ENCODE results near the gene GBF1. TPM values are rescaled to one million over a fixed set of nuclear protein-coding genes. Genes with fewer than 3 reads are reported as not detected.
"Not testable (repeated sequence)": the region's sequence is repeated elsewhere in the genome, so short reads cannot be mapped to it uniquely, and the experiment has no call there.

GBF1 gene
- polyA plus RNA-seq, 2 donors = 11.4 to 11.7 TPM

- WGBS, 2 donors = 82 to 95% methylated on average over 1 of the region's 1 CpG
- no peak overlapping the region for H3K4me3 ChIP-seq (ENCODE audit: low read depth in 1 of 2, low read length in 2 of 2)
- H3K9me3 ChIP-seq (ENCODE audit: control insufficient read depth in 2 of 2, insufficient read depth in 1 of 2, low read depth in 1 of 2, low read length in 1 of 2) = no peaks in the 10 kb centered on the region
- no peaks in the 10 kb centered on the region for H3K27me3 ChIP-seq (ENCODE audit: control insufficient read depth in 1 of 2, insufficient read depth in 2 of 2, low read length in 2 of 2)
- H3K4me1 ChIP-seq (ENCODE audit: control insufficient read depth in 2 of 2, insufficient read depth in 2 of 2, low read length in 1 of 2) = no peaks in the 10 kb centered on the region
- H3K27ac ChIP-seq (ENCODE audit: low read depth in 2 of 2, low read length in 1 of 2) = no peak overlapping the region
- H3K36me3 ChIP-seq (ENCODE audit: control insufficient read depth in 2 of 2, insufficient read depth in 2 of 2, low read length in 1 of 2) = no peaks in the 10 kb centered on the region
Observed at GRCh38 chr10:102297101-102297500, 51.8 kb downstream of the GBF1 start.

- no peaks in the 10 kb centered on the region for H3K27me3 ChIP-seq (ENCODE audit: control insufficient read depth in 1 of 2, insufficient read depth in 2 of 2, low read length in 2 of 2)
- H3K27ac ChIP-seq (ENCODE audit: low read depth in 2 of 2, low read length in 1 of 2) = no peak overlapping the region
- no peak overlapping the region for H3K4me3 ChIP-seq (ENCODE audit: low read depth in 1 of 2, low read length in 2 of 2)
- no peaks in the 10 kb centered on the region for H3K9me3 ChIP-seq (ENCODE audit: control insufficient read depth in 2 of 2, insufficient read depth in 1 of 2, low read depth in 1 of 2, low read length in 1 of 2)
- H3K4me1 ChIP-seq (ENCODE audit: control insufficient read depth in 2 of 2, insufficient read depth in 2 of 2, low read length in 1 of 2) = no peaks in the 10 kb centered on the region
- no peaks in the 10 kb centered on the region for H3K36me3 ChIP-seq (ENCODE audit: control insufficient read depth in 2 of 2, insufficient read depth in 2 of 2, low read length in 1 of 2)
Observed at GRCh38 chr10:102298899-102299298, 53.6 kb downstream of the GBF1 start.

- H3K4me1 ChIP-seq (ENCODE audit: control insufficient read depth in 2 of 2, insufficient read depth in 2 of 2, low read length in 1 of 2) = no peaks in the 10 kb centered on the region
- H3K27me3 ChIP-seq (ENCODE audit: control insufficient read depth in 1 of 2, insufficient read depth in 2 of 2, low read length in 2 of 2) = no peaks in the 10 kb centered on the region
- H3K27ac ChIP-seq (ENCODE audit: low read depth in 2 of 2, low read length in 1 of 2) = no peak overlapping the region
- no peaks in the 10 kb centered on the region for H3K36me3 ChIP-seq (ENCODE audit: control insufficient read depth in 2 of 2, insufficient read depth in 2 of 2, low read length in 1 of 2)
- H3K9me3 ChIP-seq (ENCODE audit: control insufficient read depth in 2 of 2, insufficient read depth in 1 of 2, low read depth in 1 of 2, low read length in 1 of 2) = no peaks in the 10 kb centered on the region
- no peak overlapping the region for H3K4me3 ChIP-seq (ENCODE audit: low read depth in 1 of 2, low read length in 2 of 2)
Observed at GRCh38 chr10:102299873-102300272, 54.5 kb downstream of the GBF1 start.

- WGBS, 2 donors = 69 to 75% methylated on average over 4 of the region's 4 CpGs
- Histone ChIP-seq H3K4me1 (ENCODE audit: control insufficient read depth in 2 of 2, insufficient read depth in 2 of 2, low read length in 1 of 2) (no peaks in the 10 kb centered on the region), H3K36me3 (ENCODE audit: control insufficient read depth in 2 of 2, insufficient read depth in 2 of 2, low read length in 1 of 2) (no peaks in the 10 kb centered on the region), H3K27me3 (ENCODE audit: control insufficient read depth in 1 of 2, insufficient read depth in 2 of 2, low read length in 2 of 2) (no peaks in the 10 kb centered on the region), H3K9me3 (ENCODE audit: control insufficient read depth in 2 of 2, insufficient read depth in 1 of 2, low read depth in 1 of 2, low read length in 1 of 2) (no peaks in the 10 kb centered on the region), H3K27ac (ENCODE audit: low read depth in 2 of 2, low read length in 1 of 2) (no peak overlapping the region), H3K4me3 (ENCODE audit: low read depth in 1 of 2, low read length in 2 of 2) (no peak overlapping the region)
Observed at GRCh38 chr10:102300278-102300843, 55.0 kb downstream of the GBF1 start.

GRCh38 chr10:102300912-102301311 lies 55.6 kb downstream of the GBF1 start:
- H3K4me3 ChIP-seq (ENCODE audit: low read depth in 1 of 2, low read length in 2 of 2); H3K36me3 ChIP-seq (ENCODE audit: control insufficient read depth in 2 of 2, insufficient read depth in 2 of 2, low read length in 1 of 2); H3K9me3 ChIP-seq (ENCODE audit: control insufficient read depth in 2 of 2, insufficient read depth in 1 of 2, low read depth in 1 of 2, low read length in 1 of 2); H3K4me1 ChIP-seq (ENCODE audit: control insufficient read depth in 2 of 2, insufficient read depth in 2 of 2, low read length in 1 of 2); H3K27ac ChIP-seq (ENCODE audit: low read depth in 2 of 2, low read length in 1 of 2); H3K27me3 ChIP-seq (ENCODE audit: control insufficient read depth in 1 of 2, insufficient read depth in 2 of 2, low read length in 2 of 2): not testable (repeated sequence)
- 89 to 91% methylated on average over 1 to 2 of the region's 3 CpGs for WGBS, 2 donors

- H3K36me3 ChIP-seq (ENCODE audit: control insufficient read depth in 2 of 2, insufficient read depth in 2 of 2, low read length in 1 of 2); H3K27me3 ChIP-seq (ENCODE audit: control insufficient read depth in 1 of 2, insufficient read depth in 2 of 2, low read length in 2 of 2); H3K27ac ChIP-seq (ENCODE audit: low read depth in 2 of 2, low read length in 1 of 2); H3K4me3 ChIP-seq (ENCODE audit: low read depth in 1 of 2, low read length in 2 of 2); H3K9me3 ChIP-seq (ENCODE audit: control insufficient read depth in 2 of 2, insufficient read depth in 1 of 2, low read depth in 1 of 2, low read length in 1 of 2); H3K4me1 ChIP-seq (ENCODE audit: control insufficient read depth in 2 of 2, insufficient read depth in 2 of 2, low read length in 1 of 2): not testable (repeated sequence)
- 95 to 99% methylated on average over 10 to 18 of the region's 25 CpGs for WGBS, 2 donors
Observed at GRCh38 chr10:102301332-102301731, 56.0 kb downstream of the GBF1 start.

- Histone ChIP-seq H3K9me3 (ENCODE audit: control insufficient read depth in 2 of 2, insufficient read depth in 1 of 2, low read depth in 1 of 2, low read length in 1 of 2) (no peaks in the 10 kb centered on the region), H3K27me3 (ENCODE audit: control insufficient read depth in 1 of 2, insufficient read depth in 2 of 2, low read length in 2 of 2) (no peaks in the 10 kb centered on the region), H3K4me1 (ENCODE audit: control insufficient read depth in 2 of 2, insufficient read depth in 2 of 2, low read length in 1 of 2) (no peaks in the 10 kb centered on the region), H3K4me3 (ENCODE audit: low read depth in 1 of 2, low read length in 2 of 2) (no peak overlapping the region), H3K27ac (ENCODE audit: low read depth in 2 of 2, low read length in 1 of 2) (no peak overlapping the region), H3K36me3 (ENCODE audit: control insufficient read depth in 2 of 2, insufficient read depth in 2 of 2, low read length in 1 of 2) (no peaks in the 10 kb centered on the region)
- 95 to 98% methylated on average over 2 of the region's 2 CpGs for WGBS, 2 donors
Observed at GRCh38 chr10:102302611-102303010, 57.3 kb downstream of the GBF1 start.

GRCh38 chr10:102306006-102306405 lies 60.7 kb downstream of the GBF1 start:
- Histone ChIP-seq H3K4me3 (ENCODE audit: low read depth in 1 of 2, low read length in 2 of 2) (no peak overlapping the region), H3K36me3 (ENCODE audit: control insufficient read depth in 2 of 2, insufficient read depth in 2 of 2, low read length in 1 of 2) (no peaks in the 10 kb centered on the region), H3K27me3 (ENCODE audit: control insufficient read depth in 1 of 2, insufficient read depth in 2 of 2, low read length in 2 of 2) (no peaks in the 10 kb centered on the region), H3K9me3 (ENCODE audit: control insufficient read depth in 2 of 2, insufficient read depth in 1 of 2, low read depth in 1 of 2, low read length in 1 of 2) (no peaks in the 10 kb centered on the region), H3K27ac (ENCODE audit: low read depth in 2 of 2, low read length in 1 of 2) (no peak overlapping the region), H3K4me1 (ENCODE audit: control insufficient read depth in 2 of 2, insufficient read depth in 2 of 2, low read length in 1 of 2) (peaks cover 0 to 2% of the 10 kb centered on the region in 2 donors)
- 68 to 83% methylated on average over 1 of the region's 1 CpG for WGBS, 2 donors

GRCh38 chr10:102306710-102307109 lies 61.4 kb downstream of the GBF1 start:
- no peaks in the 10 kb centered on the region for H3K36me3 ChIP-seq (ENCODE audit: control insufficient read depth in 2 of 2, insufficient read depth in 2 of 2, low read length in 1 of 2)

GRCh38 chr10:102308318-102308717 lies 63.0 kb downstream of the GBF1 start:
- H3K9me3 ChIP-seq (ENCODE audit: control insufficient read depth in 2 of 2, insufficient read depth in 1 of 2, low read depth in 1 of 2, low read length in 1 of 2); H3K4me3 ChIP-seq (ENCODE audit: low read depth in 1 of 2, low read length in 2 of 2); H3K36me3 ChIP-seq (ENCODE audit: control insufficient read depth in 2 of 2, insufficient read depth in 2 of 2, low read length in 1 of 2); H3K27me3 ChIP-seq (ENCODE audit: control insufficient read depth in 1 of 2, insufficient read depth in 2 of 2, low read length in 2 of 2); H3K27ac ChIP-seq (ENCODE audit: low read depth in 2 of 2, low read length in 1 of 2); H3K4me1 ChIP-seq (ENCODE audit: control insufficient read depth in 2 of 2, insufficient read depth in 2 of 2, low read length in 1 of 2): not testable (repeated sequence)
- WGBS, 2 donors = 99% methylated on average over 4 of the region's 5 CpGs

More at GRCh38 chr10:102306710-102307109, 61.4 kb downstream of the GBF1 start:
- Histone ChIP-seq H3K4me3 (ENCODE audit: low read depth in 1 of 2, low read length in 2 of 2) (no peak overlapping the region), H3K4me1 (ENCODE audit: control insufficient read depth in 2 of 2, insufficient read depth in 2 of 2, low read length in 1 of 2) (peaks cover 0 to 2% of the 10 kb centered on the region in 2 donors), H3K27me3 (ENCODE audit: control insufficient read depth in 1 of 2, insufficient read depth in 2 of 2, low read length in 2 of 2) (no peaks in the 10 kb centered on the region), H3K27ac (ENCODE audit: low read depth in 2 of 2, low read length in 1 of 2) (no peak overlapping the region), H3K9me3 (ENCODE audit: control insufficient read depth in 2 of 2, insufficient read depth in 1 of 2, low read depth in 1 of 2, low read length in 1 of 2) (no peaks in the 10 kb centered on the region)
- 96 to 97% methylated on average over 3 of the region's 3 CpGs for WGBS, 2 donors

All from esophagus (tissue), 2 donors.